ENCODE measurements around the gene GPX4. TPM values are rescaled to one million over a fixed set of nuclear protein-coding genes. Genes with fewer than 3 reads are reported as not detected.
A peak's percentile ranks its signal among the peaks of the same experiment; 100 is the strongest.

Gene GPX4
- total RNA-seq, 1 experiment from 2014 or later, result 355 TPM

GRCh38 chr19:1102407-1103131, 1.2 kb upstream of the GPX4 start:
- Histone ChIP-seq H3K23ac (ENCODE audit: insufficient read length, low read depth, low read length) (no peak overlapping the region), H4K8ac (replicated peaks; ENCODE audit: insufficient read length, low read depth, low read length) (no peak overlapping the region), H3K56ac (ENCODE audit: insufficient read length, low read depth, low read length) (no peak overlapping the region), H2BK5ac (ENCODE audit: insufficient read length, low read length) (no peak overlapping the region), H3K27me3 (ENCODE audit: insufficient read depth, low read length) (no peaks in the 10 kb centered on the region), H2BK15ac (ENCODE audit: low read depth, low read length) (no peak overlapping the region), H2AFZ (ENCODE audit: low read length) (no peak overlapping the region), H2BK120ac (ENCODE audit: low read depth, low read length, poor library complexity, severe bottlenecking) (no peak overlapping the region), H3K79me2 (ENCODE audit: insufficient read depth, low read length) (no peaks in the 10 kb centered on the region; the same call in 1 of the 2 replicates), H3K4me2 (ENCODE audit: insufficient read depth, insufficient read length, low read length) (no peak overlapping the region), H3K23me2 (ENCODE audit: insufficient read length, low read depth, low read length, poor library complexity, severe bottlenecking) (no peaks in the 10 kb centered on the region), H3K4me1 (ENCODE audit: insufficient read depth, low read length) (0 out of 2 replicates have a peak, but pooled peaks cover 2% of the 10 kb centered on the region), H3K79me1 (ENCODE audit: insufficient read depth, low read depth, low read length, poor library complexity, severe bottlenecking) (no peaks in the 10 kb centered on the region), H2BK20ac (ENCODE audit: low read depth, low read length, poor library complexity, severe bottlenecking) (no peak overlapping the region), H3K18ac (ENCODE audit: insufficient read length, low read depth, low read length) (no peak overlapping the region), H3K4ac (ENCODE audit: low read depth, low read length) (no peak overlapping the region), H4K5ac (ENCODE audit: insufficient read length, low read depth, low read length) (no peak overlapping the region), H2BK12ac (ENCODE audit: insufficient read length, low read depth, low read length) (no peak overlapping the region), H3T11ph (ENCODE audit: low read length) (no peak overlapping the region), H3K27ac (ENCODE audit: insufficient read length, low read depth, low read length) (no peak overlapping the region), H4K91ac (ENCODE audit: insufficient read length, low read depth, low read length) (no peak overlapping the region), H3K9ac (ENCODE audit: extremely low read depth, insufficient read length, low read length) (no peak overlapping the region), H4K20me1 (ENCODE audit: control insufficient read depth, insufficient read depth, insufficient read length) (no peaks in the 10 kb centered on the region), H2AK5ac (ENCODE audit: insufficient read length, low read length) (no peak overlapping the region), H3K9me3 (ENCODE audit: control insufficient read depth, low read depth, low read length) (no peaks in the 10 kb centered on the region), H3K14ac (ENCODE audit: insufficient read depth, low read length) (no peak overlapping the region)
- TF ChIP-seq, protein P1, sequence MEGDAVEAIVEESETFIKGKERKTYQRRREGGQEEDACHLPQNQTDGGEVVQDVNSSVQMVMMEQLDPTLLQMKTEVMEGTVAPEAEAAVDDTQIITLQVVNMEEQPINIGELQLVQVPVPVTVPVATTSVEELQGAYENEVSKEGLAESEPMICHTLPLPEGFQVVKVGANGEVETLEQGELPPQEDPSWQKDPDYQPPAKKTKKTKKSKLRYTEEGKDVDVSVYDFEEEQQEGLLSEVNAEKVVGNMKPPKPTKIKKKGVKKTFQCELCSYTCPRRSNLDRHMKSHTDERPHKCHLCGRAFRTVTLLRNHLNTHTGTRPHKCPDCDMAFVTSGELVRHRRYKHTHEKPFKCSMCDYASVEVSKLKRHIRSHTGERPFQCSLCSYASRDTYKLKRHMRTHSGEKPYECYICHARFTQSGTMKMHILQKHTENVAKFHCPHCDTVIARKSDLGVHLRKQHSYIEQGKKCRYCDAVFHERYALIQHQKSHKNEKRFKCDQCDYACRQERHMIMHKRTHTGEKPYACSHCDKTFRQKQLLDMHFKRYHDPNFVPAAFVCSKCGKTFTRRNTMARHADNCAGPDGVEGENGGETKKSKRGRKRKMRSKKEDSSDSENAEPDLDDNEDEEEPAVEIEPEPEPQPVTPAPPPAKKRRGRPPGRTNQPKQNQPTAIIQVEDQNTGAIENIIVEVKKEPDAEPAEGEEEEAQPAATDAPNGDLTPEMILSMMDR (conservative IDR thresholded peaks at IDR 0.05), result no peak
- no peak for DNase-seq
- H3K4me1 Mint-ChIP-seq, result peaks cover 10 to 24% of the 10 kb centered on the region in 2 experiments
- H3K4me3 Mint-ChIP-seq, result peak overlapping the region in 1 of 2 experiments; percentile 69; a peak in 2 of 5 replicates
- H3K27ac Mint-ChIP-seq, result peak overlapping the region in 1 of 3 experiments; percentile 68; a peak in 1 of 7 replicates
- no peaks in the 10 kb centered on the region; the same call in 1 of the 2 replicates for H3K27me3 Mint-ChIP-seq (ENCODE audit: low read depth)
- no CpG with 5 or more reads among the region's 17 CpGs for WGBS (ENCODE audit: extremely low coverage, insufficient read length, low lambda C conversion rate)
- peaks cover 0 to 3% of the 10 kb centered on the region in 2 experiments; a peak in 1 of 5 replicates for H3K9me3 Mint-ChIP-seq
- peaks cover 0 to 16% (median 7%) of the 10 kb centered on the region in 3 experiments; a peak in 4 of 7 replicates for H3K36me3 Mint-ChIP-seq (ENCODE audit: insufficient read depth in 1 of 3, low read depth in 3 of 3)
